NCI-H226 (cell line): ENCODE results near the gene FRY.
A peak's percentile ranks its signal among the peaks of the same experiment; 100 is the strongest.

ENCODE experiments used
- DNase-seq: peaks from one replicate; pipeline ENCODE4 v3.0.0-alpha.2; 2015

Gene FRY

GRCh38 chr13:32228330-32229041, 196.9 kb downstream of the FRY start:
- peak; percentile 41 for DNase-seq

GRCh38 chr13:32229443-32229842, 197.9 kb downstream of the FRY start:
- DNase-seq = no peak

GRCh38 chr13:32232263-32232662, 200.7 kb downstream of the FRY start:
- no peak for DNase-seq

- DNase-seq = no peak
These were observed 201.5 kb downstream of the FRY start for GRCh38 chr13:32233062-32233461.

- DNase-seq = no peak
These were observed 203.3 kb downstream of the FRY start for GRCh38 chr13:32234914-32235313.

GRCh38 chr13:32237681-32238080, 206.1 kb downstream of the FRY start:
- DNase-seq = no peak

GRCh38 chr13:32243695-32244094, 212.1 kb downstream of the FRY start:
- no peak for DNase-seq

GRCh38 chr13:32245555-32245954, 214.0 kb downstream of the FRY start:
- no peak for DNase-seq

GRCh38 chr13:32246468-32246867, 214.9 kb downstream of the FRY start:
- peak; percentile 10 for DNase-seq

- DNase-seq = no peak
These were observed 216.3 kb downstream of the FRY start for GRCh38 chr13:32247887-32248286.

GRCh38 chr13:32248801-32249200, 217.2 kb downstream of the FRY start:
- DNase-seq = no peak

- no peak for DNase-seq
These were observed 221.4 kb downstream of the FRY start for GRCh38 chr13:32252812-32253438.

- no peak for DNase-seq
These were observed 222.4 kb downstream of the FRY start for GRCh38 chr13:32253911-32254399.

- DNase-seq = no peak
These were observed 222.8 kb downstream of the FRY start for GRCh38 chr13:32254416-32254815.

- DNase-seq = no peak
These were observed 223.5 kb downstream of the FRY start for GRCh38 chr13:32254916-32255723.

GRCh38 chr13:32255724-32256109, 224.1 kb downstream of the FRY start:
- DNase-seq = no peak

GRCh38 chr13:32256243-32256642, 224.7 kb downstream of the FRY start:
- no peak for DNase-seq

- DNase-seq = no peak
These were observed 226.1 kb downstream of the FRY start for GRCh38 chr13:32257649-32258048.

GRCh38 chr13:32259116-32259515, 227.5 kb downstream of the FRY start:
- no peak for DNase-seq

- DNase-seq = peak; percentile 82
These were observed 230.0 kb downstream of the FRY start for GRCh38 chr13:32261567-32261966.

GRCh38 chr13:32262165-32262564, 230.6 kb downstream of the FRY start:
- DNase-seq = no peak

- no peak for DNase-seq
These were observed 231.0 kb downstream of the FRY start for GRCh38 chr13:32262619-32263018.

GRCh38 chr13:32264407-32264806, 232.8 kb downstream of the FRY start:
- DNase-seq = peak; percentile 9

- DNase-seq = no peak
These were observed 234.2 kb downstream of the FRY start for GRCh38 chr13:32265726-32266125.
